GM19455 (cell line): ENCODE measurements around the gene MTMR6.
"Not testable (repeated sequence)": the region's sequence is repeated elsewhere in the genome, so short reads cannot be mapped to it uniquely, and the experiment has no call there.

Experiments used
- ATAC-seq: cut with Tn5 transposase; IDR thresholded peaks from one replicate; pipeline ENCODE4 v1.9.1; 2021; ENCODE audit not compliant: unreplicated experiment

MTMR6 gene

GRCh38 chr13:25286969-25287961 lies at the start of gene MTMR6:
Gene MTMR6 (minus strand): TSS chr13:25287488. CDS start chr13:25287247, 241 bp downstream.
- ATAC-seq = peak; percentile 96

- ATAC-seq = no peak
These were observed 48.6 kb upstream of the MTMR6 start for GRCh38 chr13:25335856-25336255.

DNA sequence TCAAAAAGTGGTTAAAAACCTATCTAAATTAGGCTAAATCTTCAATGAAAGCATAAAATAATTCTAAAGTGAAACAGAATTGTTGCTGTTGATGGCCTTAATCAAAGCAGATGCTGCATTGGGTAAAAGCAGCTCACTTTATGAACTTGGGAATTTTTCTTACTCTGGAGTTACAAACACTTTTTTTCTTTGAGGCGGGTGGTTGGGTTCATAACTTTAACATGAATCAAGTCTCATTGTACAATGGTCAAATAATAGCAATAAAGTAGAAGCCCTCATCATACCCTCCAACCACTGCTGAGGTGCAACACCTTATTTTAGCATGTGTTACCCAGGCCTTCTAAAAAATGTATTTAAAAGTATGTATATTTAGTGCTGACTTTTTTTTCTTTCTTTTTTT lies 43.3 kb upstream of the MTMR6 start:
- no peak for ATAC-seq

GRCh38 chr13:25329706-25330105 lies 42.4 kb upstream of the MTMR6 start:
- ATAC-seq = no peak

DNA sequence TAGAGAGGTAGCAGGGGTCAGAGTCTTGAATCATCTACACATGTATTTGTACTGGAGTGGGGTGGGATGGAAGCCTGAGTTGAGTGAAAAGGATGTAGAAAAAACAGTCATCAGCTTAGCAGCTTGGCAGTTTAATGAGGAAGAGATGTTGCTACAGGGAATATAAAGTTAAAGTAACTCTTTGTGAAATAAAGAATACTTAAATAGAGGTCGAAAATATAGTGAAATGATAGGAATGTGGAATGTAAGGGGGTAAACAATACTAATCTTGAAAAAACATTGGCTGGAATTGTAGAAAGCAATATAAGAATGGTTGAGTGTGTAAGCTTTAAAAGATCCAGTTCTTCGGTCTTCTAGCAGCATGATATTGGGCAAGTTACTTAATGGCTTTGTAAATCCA lies 36.8 kb upstream of the MTMR6 start:
- ATAC-seq = no peak

DNA sequence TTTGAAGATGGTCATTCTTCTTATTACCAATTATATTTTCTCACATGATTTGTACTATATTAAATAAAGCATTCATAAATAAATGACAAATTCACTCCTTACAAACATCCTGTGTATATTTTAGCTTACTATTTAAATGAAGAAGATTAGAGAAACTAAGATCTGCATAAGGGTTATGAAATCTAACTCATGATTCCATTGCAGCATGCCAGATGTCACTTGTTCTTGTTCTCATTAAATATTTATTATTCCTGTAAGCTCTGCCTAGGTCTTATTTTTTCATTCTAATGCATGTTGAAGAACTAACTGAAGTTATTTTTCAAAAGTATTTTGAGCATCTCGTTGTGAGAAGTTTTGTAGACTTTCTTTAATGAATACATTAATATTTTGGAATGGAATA lies 32.5 kb upstream of the MTMR6 start:
- no peak for ATAC-seq

GRCh38 chr13:25318946-25319345 lies 31.7 kb upstream of the MTMR6 start:
- not testable (repeated sequence) for ATAC-seq

GRCh38 chr13:25310891-25311290 lies 23.6 kb upstream of the MTMR6 start:
- ATAC-seq = no peak

- ATAC-seq = no peak
These were observed 19.6 kb upstream of the MTMR6 start for GRCh38 chr13:25306671-25307464.

DNA sequence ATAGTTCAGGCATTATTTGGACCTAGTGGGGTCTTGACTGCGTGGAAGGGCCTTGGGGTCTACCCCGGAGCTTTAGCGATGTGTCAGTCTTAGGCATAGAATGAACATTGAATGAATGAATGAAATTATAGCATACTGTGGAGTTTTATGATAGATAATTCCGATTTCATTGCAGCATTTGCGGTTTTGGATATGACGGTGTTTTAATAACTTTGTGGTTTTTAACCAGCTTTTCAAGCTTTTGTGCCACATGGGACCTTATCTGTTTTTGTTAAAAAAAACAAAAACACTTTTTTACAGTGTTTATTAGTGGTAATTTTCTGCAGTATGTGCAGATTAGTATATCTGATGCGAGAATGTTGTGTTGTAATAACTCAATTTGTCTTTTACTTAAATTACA lies 14.8 kb upstream of the MTMR6 start:
- ATAC-seq = no peak

GRCh38 chr13:25301347-25302113 lies 14.2 kb upstream of the MTMR6 start, which contains the start of gene NUP58:
Gene NUP58 (plus strand): TSS chr13:25301625. CDS start chr13:25301774, 149 bp downstream.
- ATAC-seq = peak; percentile 97

DNA sequence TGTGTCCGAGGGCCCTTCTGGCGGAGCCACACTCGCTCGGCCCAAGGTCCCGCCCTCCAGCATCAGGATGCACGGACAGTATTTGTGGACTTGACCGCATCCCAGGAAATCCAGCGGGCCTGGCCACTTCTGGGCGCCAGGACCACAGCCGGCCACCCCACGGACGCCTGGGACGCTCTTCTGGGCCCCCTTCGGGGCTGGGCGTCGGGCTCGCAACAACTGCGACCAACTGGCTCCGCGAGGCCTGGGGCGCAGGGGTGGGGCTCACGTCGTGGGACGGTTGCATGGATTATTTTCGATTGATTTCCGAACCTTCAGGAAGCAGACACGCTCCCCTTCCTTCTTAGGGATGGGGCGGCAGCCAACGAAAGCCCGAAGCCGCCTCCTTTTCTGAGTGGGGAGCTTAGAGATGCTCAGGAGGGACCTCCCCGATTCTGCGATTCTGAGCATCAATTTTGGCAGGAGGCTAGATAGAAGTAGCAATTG lies 13.6 kb upstream of the MTMR6 start:
- peak; percentile 20 for ATAC-seq

GRCh38 chr13:25295701-25296100 lies 8.4 kb upstream of the MTMR6 start:
- no peak for ATAC-seq

DNA sequence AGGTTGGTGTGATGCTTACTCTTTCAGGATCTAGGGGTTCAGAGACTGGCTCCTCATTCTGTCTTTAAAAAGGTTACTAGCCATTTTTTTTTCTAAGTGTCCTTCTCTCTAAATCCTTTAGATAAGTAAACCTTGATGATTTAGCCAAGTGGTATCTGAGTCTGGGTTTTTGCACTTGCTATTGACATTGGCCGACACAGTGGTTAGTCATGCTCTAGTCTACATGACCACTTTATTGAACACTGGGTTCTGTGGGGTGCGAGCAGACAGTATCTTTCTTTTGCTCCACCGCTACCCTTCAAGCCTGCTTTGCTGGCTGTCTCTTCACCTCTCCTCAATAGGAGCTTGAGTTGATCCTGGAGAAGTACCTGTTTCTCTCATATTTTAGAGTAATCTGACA lies 7.9 kb upstream of the MTMR6 start:
- no peak for ATAC-seq

DNA sequence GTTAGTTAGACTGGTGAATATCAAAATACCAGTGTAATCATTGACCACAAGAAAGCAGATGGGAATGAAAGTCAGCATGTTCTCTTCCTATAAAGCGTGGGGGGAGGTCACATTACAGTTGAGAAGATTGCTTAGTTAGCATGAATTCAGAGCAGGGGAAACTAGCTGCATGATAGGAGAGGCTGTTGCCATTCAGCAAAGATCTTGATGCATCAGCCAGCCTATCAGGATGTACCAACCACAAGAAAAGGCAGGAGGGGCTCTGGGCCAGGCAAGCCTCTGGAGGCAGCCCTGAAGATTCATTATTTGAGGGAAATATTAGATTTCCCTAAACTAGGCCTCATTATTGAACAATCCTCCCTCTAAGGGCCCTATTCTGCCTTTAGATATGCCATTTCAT lies 5.0 kb upstream of the MTMR6 start:
- ATAC-seq = no peak

DNA sequence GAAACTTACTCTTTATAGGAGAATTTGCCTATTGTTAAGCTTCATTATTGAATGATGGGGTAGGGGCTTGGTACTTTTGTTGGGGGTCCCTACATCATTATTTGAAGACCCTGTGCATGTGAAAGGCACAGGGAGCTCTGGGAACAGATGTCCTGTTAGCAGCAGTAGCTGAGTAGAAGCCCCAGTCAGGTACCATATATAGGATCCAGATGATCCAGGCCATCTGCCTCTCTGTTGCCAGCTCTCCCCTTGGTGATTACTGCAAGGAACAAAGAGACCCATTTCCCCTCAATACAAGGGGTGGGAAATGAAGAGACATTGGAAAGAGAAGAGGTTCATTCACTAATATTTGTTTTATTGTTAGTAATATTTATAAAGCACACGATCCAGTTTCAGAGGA lies 4.4 kb upstream of the MTMR6 start:
- no peak for ATAC-seq

DNA sequence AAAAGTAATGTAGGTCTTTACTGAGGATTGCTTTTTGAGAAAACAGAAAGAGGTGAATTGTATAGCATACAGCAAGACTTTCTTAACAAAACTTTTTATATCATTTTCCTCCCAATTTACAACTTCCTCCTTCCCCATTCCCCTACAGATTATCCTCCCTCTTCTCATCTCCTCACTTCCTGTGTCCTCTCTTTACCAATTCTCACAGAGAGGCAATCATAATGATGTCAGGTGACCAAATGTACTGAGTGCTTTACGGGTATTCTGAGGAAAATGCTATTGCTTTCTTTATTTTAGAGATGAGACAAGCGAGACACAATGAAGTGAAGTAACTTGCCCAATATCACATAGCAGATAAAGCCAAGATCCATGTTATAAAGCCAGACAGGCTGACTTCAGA lies 1.7 kb upstream of the MTMR6 start:
- no peak for ATAC-seq

GRCh38 chr13:25286308-25286968 lies 850 bp downstream of the MTMR6 start:
- peak; percentile 9 for ATAC-seq

DNA sequence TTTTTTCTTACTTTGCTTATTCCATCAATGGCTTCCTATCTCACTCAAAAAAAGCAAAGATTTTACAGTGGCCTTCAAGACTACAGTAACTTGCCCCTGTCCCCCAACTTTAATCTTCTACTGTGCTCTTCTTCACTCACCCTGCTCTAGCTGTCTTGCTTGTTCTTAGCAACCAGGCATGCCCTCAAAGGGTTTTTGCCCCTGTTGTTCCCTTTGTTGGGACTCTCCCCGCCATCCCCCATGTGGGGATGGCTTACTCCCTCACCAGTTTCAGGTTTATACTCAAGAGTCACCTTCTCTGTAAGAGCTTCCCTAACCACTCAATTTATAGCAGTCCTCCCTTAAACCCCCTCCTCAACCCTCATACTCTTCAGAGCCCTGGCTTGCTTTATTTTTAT lies 5.4 kb downstream of the MTMR6 start:
- no peak for ATAC-seq

- ATAC-seq = no peak
These were observed 5.9 kb downstream of the MTMR6 start for GRCh38 chr13:25281193-25281934.
